H1 (cell line): ENCODE measurements around the gene THRB. TPM values are rescaled to one million over a fixed set of nuclear protein-coding genes. Genes with fewer than 3 reads are reported as not detected.
A peak's percentile ranks its signal among the peaks of the same experiment; 100 is the strongest.

Source experiments
- BACH1 ChIP-seq: IDR thresholded peaks from 2 replicates; pipeline ENCODE4 v1.6.1; 2012; ENCODE audit warnings: low read length, improper control_type of control experiment
- CHD2 ChIP-seq: IDR thresholded peaks from 2 replicates; pipeline ENCODE4 v1.6.1; 2012; ENCODE audit warnings: low read length, improper control_type of control experiment
- CHD7 ChIP-seq: fragments of 300-600 bp; sonication (generic); IDR thresholded peaks from 2 replicates; pipeline ENCODE4 v1.7.1; 2012; ENCODE audit warnings: low read length, moderate library complexity, mild to moderate bottlenecking, inconsistent platforms; ENCODE audit not compliant: insufficient replicate concordance
- CTCF ChIP-seq, 3 experiments: IDR thresholded peaks; 1 replicate in 2 of 3; 2 replicates in 1 of 3; pipeline versions ENCODE4 v1.5.1 to v1.6.1; 2011; ENCODE audit warnings: low read length in 3 of 3, mild to moderate bottlenecking in 3 of 3, inconsistent platforms in 2 of 3, low read depth in 1 of 3, moderate library complexity in 1 of 3; ENCODE audit not compliant: insufficient read depth in 1 of 3; ENCODE audit errors: control extremely low read depth in 1 of 3
- polyA plus RNA-seq, 7 experiments: library from polyadenylated mRNA; depleted of rRNA in 3 of 7; stranded (reverse) in 5 of 7; unstranded in 2 of 7; fragments of >200 nt in 5 of 7; fragments of 200-250 nt in 2 of 7; gene quantifications; 1 replicate in 5 of 7; 2 replicates in 1 of 7; 4 replicates in 1 of 7; pipeline versions ENCODE4 v1.2.1 to v1.2.3, GENCODE V29; 2011 to 2013; ENCODE audit warnings: missing spikeins in 2 of 7, mixed read lengths in 2 of 7
- total RNA-seq: library from RNA; stranded (reverse); fragmentation: NEBNext Ultra II Directional; extraction: Animal tissue kit (Norgen Biotek cat#: 25700); gene quantifications from 2 replicates; pipeline ENCODE4 v1.2.1, GENCODE V29; 2021

THRB gene
- total and polyA plus RNA-seq, 2 of the 8 experiments (the other 6 are each of a cell fraction or from before 2014, with no cell fraction given): 0.98 to 3.9 TPM

- TF ChIP-seq CHD7 (no peak), CHD2 (no peak), CTCF (IDR thresholded peaks at IDR 0.05; ENCODE audit: control extremely low read depth in 1 of 3, insufficient read depth in 1 of 3, low read depth in 1 of 3, low read length in 3 of 3) (peak; percentile 25 to 65 (median 53)), BACH1 (no peak)
Observed at GRCh38 chr3:24197809-24198208, 296.8 kb downstream of the THRB start (continued).
